Peyer's patch (tissue), 4 donors: ENCODE data around the gene CHRNE.

ENCODE experiments used
- POLR2A ChIP-seq, 2 donors: fragments of 450-650 bp; IDR thresholded peaks; one replicate each; pipeline ENCODE4 v1.5.1; 2017; ENCODE audit warnings: antibody characterized with exemption in 2 of 2, mild to moderate bottlenecking in 2 of 2, moderate library complexity in 2 of 2
- TF ChIP-seq, protein P1 (sequence below), 6 experiments: fragments of 450-650 bp in 4 of 6; fragments of 200-600 bp in 2 of 6; sonication (generic) in 1 of 6; IDR thresholded peaks; one replicate each; pipeline ENCODE4 v1.5.1; 2017 to 2019; ENCODE audit warnings: antibody characterized with exemption in 6 of 6, mild to moderate bottlenecking in 3 of 6, moderate library complexity in 1 of 6

DNA sequence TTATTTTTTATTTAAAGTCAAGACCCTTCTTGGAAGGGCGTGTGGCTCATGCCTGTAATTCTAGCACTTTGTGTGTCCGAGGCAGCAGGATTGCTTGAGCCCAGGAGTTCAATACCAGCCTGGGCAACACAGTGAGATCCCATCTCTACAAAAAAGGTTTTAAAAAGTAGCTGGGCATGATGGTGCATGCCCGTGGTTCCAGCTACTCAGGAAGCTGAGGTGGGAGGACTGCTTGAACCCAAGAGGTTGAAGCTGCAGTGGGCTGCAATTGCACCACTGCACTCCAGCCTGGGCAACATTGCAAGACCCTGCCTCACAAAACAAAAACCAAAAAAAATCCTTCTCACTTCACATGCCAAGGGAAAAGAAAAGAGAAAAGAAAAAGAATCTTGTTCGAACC lies 40.2 kb downstream of the CHRNE start:
- no peak for TF ChIP-seq POLR2A (IDR thresholded peaks at IDR 0.05)
- TF ChIP-seq, protein P1, sequence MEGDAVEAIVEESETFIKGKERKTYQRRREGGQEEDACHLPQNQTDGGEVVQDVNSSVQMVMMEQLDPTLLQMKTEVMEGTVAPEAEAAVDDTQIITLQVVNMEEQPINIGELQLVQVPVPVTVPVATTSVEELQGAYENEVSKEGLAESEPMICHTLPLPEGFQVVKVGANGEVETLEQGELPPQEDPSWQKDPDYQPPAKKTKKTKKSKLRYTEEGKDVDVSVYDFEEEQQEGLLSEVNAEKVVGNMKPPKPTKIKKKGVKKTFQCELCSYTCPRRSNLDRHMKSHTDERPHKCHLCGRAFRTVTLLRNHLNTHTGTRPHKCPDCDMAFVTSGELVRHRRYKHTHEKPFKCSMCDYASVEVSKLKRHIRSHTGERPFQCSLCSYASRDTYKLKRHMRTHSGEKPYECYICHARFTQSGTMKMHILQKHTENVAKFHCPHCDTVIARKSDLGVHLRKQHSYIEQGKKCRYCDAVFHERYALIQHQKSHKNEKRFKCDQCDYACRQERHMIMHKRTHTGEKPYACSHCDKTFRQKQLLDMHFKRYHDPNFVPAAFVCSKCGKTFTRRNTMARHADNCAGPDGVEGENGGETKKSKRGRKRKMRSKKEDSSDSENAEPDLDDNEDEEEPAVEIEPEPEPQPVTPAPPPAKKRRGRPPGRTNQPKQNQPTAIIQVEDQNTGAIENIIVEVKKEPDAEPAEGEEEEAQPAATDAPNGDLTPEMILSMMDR (IDR thresholded peaks at IDR 0.05) = no peak
